Epithelial cell of proximal tubule (primary cell): ENCODE data around the gene MAP7D3. TPM values are rescaled to one million over a fixed set of nuclear protein-coding genes. Genes with fewer than 3 reads are reported as not detected.
A peak's percentile ranks its signal among the peaks of the same experiment; 100 is the strongest.

Experiments used
- DNase-seq: peaks from one replicate; pipeline ENCODE4 v3.0.0-alpha.2; 2011; ENCODE audit warnings: low read depth
- H3K4me3 ChIP-seq: 2 replicates; pipeline ENCODE4 v1.5.1; 2011; ENCODE audit warnings: low read depth, mild to moderate bottlenecking, low read length
- total RNA-seq: library from RNA; depleted of rRNA; stranded (reverse); fragments of >200 nt; gene quantifications from 2 replicates; pipeline ENCODE4 v1.2.3, GENCODE V29; 2015
- TF ChIP-seq, protein P1 (sequence below): conservative IDR thresholded peaks from 2 replicates; pipeline ENCODE4 v1.5.1; 2012; ENCODE audit warnings: low read depth, mild to moderate bottlenecking, low read length

MAP7D3 gene
- total RNA-seq, 1 donor from 2014 or later = 18.6 TPM

DNA sequence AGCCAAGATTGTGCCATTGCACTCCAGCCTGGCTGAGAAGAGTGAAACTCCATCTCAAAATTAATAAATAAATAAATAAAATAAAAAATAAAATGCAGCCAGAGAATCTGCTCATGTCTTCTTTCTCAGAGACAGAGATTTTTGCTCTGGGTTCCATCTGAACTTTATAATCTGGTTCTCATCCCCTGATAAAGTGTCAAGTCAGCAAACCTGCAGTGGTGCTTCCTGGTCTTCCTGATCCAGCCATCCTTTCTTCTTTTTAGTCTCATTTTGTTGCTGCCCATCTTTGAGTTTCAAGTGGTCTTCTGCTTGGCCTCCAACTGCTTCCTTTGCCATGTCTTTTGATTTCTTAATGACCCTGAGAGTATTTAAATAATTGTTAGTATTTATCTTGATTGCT is 24.1 kb downstream of the MAP7D3 start:
- TF ChIP-seq, protein P1, sequence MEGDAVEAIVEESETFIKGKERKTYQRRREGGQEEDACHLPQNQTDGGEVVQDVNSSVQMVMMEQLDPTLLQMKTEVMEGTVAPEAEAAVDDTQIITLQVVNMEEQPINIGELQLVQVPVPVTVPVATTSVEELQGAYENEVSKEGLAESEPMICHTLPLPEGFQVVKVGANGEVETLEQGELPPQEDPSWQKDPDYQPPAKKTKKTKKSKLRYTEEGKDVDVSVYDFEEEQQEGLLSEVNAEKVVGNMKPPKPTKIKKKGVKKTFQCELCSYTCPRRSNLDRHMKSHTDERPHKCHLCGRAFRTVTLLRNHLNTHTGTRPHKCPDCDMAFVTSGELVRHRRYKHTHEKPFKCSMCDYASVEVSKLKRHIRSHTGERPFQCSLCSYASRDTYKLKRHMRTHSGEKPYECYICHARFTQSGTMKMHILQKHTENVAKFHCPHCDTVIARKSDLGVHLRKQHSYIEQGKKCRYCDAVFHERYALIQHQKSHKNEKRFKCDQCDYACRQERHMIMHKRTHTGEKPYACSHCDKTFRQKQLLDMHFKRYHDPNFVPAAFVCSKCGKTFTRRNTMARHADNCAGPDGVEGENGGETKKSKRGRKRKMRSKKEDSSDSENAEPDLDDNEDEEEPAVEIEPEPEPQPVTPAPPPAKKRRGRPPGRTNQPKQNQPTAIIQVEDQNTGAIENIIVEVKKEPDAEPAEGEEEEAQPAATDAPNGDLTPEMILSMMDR = no peak
- DNase-seq = no peak
- H3K4me3 ChIP-seq = no peak overlapping the region

DNA sequence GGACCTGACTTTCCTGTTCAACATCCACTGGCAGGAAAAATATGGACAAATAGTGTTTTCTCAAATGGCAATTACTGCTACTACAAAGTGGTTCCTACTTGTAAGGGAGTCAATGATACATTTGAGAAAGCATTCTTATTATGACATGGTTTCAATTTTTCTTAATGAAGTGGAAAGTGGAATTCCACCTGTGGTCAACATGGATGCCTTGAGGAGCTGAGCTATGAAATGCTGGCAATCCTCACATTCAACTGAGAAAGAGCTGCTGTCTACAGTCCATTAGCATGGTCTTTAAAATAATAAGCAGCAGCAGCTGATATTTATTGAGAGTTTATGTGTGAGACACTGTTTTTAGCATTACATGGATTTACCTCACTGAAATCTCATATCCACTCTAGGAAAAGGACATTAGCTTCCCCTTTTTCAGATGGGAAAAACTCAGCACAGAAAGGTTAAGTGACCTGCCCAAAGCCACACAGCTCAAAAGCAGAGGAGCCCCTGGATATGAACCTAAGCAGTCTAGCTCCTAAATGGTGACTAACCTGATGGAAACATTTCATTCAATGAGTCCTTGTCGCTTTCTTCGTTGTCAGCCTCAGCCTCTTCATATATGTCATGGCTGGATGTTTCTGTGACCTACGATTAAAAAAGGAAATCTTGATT is 29.2 kb downstream of the MAP7D3 start:
- DNase-seq = no peak
- TF ChIP-seq, protein P1 = no peak
- no peak overlapping the region for H3K4me3 ChIP-seq

DNA sequence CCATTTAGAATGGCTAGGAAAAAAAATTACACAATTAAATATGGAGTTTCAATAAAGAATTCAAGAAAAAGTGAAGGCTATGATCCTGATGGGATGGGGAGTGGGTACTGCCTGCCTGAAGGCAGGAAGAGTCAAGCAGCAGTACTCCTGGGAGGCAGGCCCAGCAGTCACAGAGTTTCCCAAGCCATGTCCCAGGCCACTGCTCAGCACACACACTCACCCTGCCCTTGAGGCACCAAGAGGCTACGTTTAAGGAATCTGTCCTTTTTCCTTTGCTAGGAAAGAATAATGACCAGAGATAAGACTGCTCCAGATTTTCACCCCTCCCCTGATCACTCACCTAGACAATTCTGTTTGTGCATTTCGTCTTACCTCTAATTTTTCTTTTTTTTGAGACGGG is 30.2 kb downstream of the MAP7D3 start:
- no peak overlapping the region for H3K4me3 ChIP-seq
- TF ChIP-seq, protein P1 = no peak
- DNase-seq = no peak

GRCh38 chrX:136220540-136220939 is 30.7 kb downstream of the MAP7D3 start:
- no peak overlapping the region for H3K4me3 ChIP-seq
- DNase-seq = no peak
- TF ChIP-seq, protein P1 = no peak

GRCh38 chrX:136219893-136220292 is 31.3 kb downstream of the MAP7D3 start:
- TF ChIP-seq, protein P1 = no peak
- no peak for DNase-seq
- no peak overlapping the region for H3K4me3 ChIP-seq

DNA sequence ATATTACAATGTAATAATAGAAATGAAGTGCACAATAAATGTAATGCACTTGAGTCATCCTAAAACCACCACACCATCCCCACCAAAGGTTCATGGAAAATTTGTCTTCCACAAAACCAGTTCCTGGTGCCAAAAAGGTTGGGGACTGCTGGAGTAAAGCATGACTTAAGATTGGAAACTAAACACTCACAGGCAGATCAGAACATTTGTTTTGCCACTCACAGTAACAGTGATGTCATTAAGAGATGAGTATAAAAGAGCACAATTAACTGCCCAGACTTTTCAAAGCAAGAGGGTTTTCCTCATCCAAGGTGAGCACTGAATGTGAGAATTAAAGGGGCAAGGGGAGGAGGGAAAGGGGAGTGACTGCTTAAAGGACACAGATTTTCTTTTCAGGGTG is 35.6 kb downstream of the MAP7D3 start:
- H3K4me3 ChIP-seq = no peak overlapping the region
- TF ChIP-seq, protein P1 = no peak
- no peak for DNase-seq

DNA sequence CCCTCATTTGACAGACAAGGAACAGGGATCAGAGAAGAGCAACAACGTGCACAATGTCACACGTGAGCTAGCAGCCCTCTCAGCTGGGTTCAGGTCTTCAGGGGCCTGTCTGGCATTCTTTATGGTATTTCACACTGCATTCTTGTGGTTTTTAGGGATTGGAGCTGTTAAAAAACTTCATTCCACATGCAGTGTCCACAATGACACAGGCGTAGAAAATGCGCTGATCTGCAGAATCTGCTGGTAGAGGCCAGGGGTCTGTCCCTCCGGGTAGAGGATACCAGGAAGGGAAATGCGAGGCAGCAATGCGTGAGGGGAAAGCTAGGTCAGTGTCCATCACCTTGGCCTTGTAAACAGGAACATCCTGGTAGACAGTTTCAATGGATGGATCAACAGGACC is 36.6 kb downstream of the MAP7D3 start:
- no peak overlapping the region for H3K4me3 ChIP-seq
- TF ChIP-seq, protein P1 = no peak
- DNase-seq = peak; percentile 84
